ENCODE results near the gene NCK2.
A peak's percentile ranks its signal among the peaks of the same experiment; 100 is the strongest.
"Not testable (repeated sequence)": the region's sequence is repeated elsewhere in the genome, so short reads cannot be mapped to it uniquely, and the experiment has no call there.

NCK2 gene

DNA sequence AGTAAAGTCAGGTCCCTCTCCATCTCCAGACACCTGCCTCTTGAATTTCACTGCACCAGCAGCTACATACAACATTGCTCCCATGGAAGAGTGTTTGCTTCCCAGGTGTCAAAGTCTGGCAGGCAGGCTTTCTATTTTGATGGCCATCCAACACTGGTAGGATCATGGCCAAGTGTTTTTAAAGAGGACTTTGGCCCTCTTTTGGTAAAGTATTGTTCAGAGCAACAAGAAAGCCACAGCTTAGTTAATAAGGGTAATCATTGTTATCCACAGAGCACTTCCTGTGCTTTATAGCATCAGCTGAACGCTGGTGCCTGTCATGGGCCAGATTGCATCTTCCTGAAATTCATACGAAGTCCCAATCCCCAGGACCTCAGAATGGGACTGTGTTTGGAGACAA, 133.2 kb downstream of the NCK2 start:
- no peak for DNase-seq

DNA sequence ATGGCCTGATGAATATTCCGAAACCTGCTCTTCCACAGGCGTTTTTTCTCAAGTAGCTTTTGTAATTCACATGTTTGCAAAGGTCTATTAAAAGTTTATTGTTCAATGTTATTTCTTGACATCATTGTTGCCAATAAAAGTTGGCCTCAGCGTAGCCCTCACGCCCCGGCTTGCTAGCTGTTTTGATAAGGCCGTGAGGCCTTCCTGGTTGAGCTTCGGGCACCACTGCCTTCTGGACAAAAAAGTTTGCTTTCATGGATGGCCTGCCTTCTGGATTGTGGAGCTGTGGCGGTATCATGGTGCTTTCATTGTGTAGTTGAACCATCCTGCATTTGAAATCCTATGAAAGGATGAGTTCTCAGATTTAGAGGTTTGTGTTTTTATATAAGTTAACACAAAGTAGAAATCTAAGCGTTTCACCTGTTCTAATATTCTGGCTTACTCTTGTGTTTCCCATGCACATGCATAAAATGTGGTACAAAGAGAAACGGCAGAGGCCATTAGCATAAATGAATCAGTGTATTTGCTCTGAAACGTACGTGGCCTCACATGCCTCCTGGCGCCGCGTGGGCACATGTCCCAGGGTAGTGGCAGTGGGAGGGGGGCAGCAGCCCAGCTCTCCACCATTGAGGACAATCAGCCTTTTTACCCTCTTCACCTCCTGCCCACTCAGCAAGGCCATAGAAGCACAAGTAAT, 134.5 kb downstream of the NCK2 start:
- DNase-seq, result no peak

DNA sequence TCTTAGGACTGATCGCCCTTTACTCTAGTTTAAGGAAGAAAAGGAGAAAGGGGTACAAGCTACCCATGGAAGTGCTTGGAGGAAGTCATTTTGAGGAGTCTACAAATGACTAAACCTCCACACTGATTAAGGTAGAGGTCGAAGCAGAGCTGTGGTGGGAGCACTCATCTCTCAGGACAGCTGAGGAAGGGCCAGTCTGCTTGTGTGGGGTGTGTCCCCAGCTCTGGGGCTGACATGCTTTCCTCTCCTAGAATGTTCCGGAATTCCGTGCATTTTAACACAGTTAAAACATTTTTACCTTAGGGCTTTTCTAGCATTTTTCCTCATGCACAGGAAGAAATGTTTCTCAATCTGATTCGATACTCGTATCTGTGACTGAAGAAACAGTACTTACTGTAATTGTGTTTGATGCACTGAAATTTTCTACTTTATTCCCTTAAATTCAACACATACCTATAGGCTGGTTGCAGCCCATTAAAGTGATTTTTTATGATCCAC, 135.1 kb downstream of the NCK2 start:
- DNase-seq, result no peak

DNA sequence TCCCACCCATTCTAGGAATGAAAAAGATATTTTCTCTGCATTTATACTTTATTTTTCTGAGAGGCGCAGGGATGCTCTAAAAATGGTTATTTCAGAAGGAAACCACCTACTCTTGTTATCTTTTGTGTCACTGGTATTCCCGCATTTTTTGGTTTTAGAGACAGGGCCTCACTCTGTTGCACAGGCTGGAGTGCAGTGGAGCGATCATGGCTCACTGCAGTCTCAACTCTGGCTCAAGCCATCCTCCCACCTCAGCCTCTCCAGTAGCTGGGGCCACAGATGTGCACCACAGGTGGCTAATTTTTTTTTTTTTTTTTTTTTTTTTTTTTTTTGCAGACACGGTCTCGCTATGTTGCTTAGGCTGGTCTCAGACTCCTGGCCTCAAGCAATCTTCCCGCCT, 135.9 kb downstream of the NCK2 start:
- no peak for DNase-seq

DNA sequence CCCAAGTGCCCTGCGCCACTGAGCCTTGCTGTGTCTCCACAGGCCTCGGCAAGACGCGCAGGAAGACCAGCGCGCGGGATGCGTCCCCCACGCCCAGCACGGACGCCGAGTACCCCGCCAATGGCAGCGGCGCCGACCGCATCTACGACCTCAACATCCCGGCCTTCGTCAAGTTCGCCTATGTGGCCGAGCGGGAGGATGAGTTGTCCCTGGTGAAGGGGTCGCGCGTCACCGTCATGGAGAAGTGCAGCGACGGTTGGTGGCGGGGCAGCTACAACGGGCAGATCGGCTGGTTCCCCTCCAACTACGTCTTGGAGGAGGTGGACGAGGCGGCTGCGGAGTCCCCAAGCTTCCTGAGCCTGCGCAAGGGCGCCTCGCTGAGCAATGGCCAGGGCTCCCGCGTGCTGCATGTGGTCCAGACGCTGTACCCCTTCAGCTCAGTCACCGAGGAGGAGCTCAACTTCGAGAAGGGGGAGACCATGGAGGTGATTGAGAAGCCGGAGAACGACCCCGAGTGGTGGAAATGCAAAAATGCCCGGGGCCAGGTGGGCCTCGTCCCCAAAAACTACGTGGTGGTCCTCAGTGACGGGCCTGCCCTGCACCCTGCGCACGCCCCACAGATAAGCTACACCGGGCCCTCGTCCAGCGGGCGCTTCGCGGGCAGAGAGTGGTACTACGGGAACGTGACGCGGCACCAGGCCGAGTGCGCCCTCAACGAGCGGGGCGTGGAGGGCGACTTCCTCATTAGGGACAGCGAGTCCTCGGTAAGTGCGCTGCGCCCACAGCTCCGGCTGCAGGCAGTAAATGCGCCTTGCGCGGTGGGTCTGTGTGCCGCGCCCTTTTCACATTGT, 136.8 kb downstream of the NCK2 start:
- DNase-seq, result no peak

DNA sequence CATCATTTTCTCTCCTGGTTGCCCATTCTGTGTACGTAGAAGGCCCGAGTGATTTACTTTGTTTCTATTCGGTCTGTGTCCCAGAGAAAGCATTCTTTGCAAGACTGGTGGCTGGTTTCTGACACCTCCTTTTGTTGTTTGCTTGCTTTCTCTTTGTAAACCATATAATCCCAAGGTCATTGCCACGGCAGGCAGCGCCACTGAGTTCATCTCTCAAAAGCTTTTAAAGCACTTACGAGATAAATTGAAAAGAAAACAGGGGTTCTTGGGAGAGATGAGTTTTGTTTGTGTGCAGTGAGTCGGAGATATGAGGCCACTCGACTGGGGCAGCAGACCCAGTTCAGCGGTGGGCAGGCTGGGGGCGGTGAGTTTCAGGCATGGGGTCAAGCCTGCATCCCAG, 137.6 kb downstream of the NCK2 start:
- no peak for DNase-seq

DNA sequence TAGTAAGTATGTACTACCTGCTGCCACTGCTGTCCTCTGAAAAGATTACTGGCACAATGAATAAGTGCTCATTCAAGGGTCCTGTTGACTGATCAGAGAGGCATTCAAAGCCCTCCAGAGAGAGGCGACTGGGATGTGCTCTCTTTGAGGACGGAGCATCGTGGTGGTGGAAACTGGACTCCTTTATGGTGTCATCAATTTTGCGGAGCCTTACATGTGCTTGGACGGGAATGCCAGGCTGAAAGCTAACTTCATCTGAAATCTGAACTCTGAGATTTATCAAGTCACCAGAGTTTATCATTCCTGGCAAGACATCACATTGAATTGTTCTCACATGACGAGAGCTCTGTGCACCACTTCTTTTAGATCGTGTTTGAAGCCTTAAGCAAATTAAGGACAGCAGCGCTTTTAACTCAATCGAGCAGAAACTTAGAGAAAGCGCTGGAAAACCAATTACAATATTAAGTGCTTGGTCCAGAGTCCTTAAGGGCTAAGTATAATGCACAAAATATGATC, 138.3 kb downstream of the NCK2 start:
- no peak for DNase-seq

DNA sequence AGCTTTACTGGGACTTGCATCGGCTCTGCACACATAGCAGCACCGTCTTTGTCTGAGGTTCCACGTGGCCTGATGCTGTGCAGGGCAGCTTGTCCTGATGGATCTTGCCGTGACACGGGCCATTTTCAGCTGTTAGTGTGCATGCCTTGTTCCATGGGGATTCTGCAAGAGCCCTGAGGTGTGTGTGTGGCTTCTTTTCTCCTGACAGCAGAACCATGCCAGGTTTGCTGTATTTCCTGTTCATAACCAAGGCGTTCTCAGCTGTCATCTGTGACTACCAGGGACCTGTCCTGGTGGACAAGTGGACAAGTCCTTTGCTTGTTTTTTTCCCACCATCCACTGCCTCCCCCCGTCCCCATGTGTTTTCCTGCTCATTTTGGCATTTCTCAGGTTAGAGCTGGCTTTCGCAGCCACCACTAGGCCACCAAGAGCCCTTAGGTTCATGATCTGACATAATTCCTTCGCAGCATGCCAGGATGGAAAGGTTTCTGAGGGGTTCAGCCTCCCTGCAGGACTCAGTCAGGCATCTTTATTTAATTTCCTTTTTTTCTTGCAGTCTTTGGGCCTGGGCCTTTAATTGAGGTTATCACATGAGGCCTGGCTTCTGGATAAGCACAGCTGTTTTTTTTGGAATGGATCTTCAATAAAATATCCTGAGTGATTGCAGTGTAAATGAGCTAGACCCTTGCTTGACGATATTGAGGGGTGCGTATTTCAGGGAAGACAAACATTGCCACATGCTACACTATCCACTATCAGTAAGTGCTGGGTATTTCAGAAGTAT, 139.4 kb downstream of the NCK2 start:
- DNase-seq, result no peak

DNA sequence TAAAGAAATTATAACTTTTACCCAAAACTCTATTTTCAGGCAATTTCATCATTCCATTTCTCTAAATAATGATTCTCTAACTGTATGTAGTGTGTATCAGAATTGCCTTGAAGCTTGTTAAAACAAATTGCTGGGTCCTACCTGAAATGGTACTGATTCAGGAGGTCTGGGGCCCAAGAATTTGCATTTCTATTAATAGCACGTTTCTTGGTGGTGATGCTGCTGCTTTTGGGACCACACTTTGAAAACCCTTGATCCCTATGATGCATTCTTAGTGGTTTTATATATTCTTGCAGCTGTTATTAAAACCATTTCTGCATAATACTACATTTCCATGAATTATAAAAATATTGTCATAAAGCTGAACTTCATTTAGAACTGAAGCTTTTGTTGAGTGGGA, 140.7 kb downstream of the NCK2 start:
- DNase-seq, result no peak

DNA sequence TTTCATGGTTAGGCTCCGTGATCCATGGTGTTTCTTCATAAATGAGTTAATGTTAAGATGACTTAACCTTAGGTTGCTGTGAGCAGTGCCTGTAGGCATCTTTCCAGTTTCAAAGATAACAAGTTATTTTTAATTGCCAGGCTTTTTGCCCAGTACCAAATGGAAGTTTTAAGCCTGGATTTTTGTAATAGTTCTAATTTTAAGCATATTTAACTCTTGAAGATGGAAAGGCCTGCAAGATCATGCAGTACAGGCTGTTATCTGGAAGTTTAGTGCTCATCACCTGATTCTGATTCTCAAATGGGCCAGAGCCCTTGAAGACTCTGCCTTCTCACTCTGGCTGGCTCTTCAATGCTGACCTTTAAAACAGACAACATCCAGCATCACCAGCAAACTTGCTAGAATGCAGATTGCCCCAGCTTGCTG, 141.3 kb downstream of the NCK2 start:
- DNase-seq, result no peak

DNA sequence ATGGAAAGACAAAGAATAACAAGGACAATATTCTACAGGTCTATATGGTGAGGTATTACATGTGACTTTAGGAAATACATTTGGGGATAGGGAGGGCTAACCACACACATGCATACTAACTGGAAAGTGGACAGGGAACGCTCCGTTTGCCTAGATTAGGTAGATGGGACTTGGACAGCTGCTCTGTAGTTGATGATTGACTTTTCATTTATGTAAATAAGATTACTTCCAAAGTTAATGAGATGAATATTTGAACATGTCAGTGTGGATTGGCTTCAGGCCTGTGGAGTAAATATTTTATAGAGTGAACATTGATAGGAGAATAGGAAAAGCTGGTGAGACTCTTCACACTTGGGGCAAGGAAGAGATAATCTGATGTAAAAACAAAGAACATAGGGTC, 142.0 kb downstream of the NCK2 start:
- no peak for DNase-seq

DNA sequence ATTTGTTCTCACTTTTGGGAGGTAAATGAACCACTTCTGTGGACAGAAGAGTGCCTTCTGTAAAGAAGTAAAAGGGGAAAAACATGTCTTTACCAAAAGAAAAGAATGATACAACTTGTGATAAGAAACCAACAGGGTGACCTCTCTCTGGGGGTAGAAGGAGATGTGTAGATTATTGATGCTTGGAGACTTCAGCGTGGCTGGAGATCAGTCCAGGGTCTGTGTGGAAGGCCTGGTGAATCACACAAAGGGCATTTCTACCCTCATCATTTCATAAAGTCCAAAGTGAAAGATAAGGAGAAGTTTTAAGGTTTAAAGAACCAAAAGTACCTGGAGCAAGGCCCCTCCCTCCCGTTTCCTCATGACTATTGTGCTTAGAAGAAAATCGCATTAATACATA, 142.5 kb downstream of the NCK2 start:
- no peak for DNase-seq

DNA sequence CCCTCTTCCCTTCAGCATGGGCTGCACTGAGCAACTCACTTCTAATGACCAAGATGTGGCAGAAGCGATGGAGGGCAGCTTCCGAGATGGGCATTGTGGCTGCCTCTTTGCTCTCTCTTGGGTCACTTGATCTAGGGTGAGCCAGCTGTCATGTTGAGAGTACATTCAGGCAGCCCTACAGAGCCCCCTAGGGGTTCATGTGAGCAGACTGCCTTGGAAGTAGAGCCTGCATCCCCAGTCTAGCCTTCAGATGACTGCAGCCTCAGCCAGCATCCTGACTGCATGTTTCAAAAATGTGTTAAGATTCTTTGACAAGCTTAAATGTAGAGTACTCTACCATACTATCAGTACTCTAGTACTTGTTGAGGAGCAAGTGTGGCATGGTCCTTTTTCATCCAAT, 143.9 kb downstream of the NCK2 start:
- DNase-seq, result peak; percentile 40 to 45

DNA sequence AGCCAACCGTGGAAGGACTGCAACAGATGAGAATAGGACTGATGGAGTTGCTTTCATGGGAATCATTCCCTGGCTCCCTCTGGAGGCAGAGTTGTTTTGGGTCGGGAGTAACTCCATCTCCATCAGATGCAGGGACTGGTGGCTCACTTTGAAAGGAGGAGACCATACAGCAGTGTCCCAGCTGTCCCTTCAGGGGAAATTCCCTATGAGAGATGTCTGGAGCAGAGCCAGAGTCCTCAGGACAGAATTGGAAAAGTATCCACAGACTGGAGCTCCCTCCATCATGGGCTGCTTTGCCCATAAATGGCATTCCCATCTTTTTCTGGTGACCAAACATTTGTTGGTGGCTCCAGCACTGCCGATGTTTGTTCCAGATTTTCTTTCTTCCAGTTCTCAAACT, 144.3 kb downstream of the NCK2 start:
- DNase-seq, result no peak

DNA sequence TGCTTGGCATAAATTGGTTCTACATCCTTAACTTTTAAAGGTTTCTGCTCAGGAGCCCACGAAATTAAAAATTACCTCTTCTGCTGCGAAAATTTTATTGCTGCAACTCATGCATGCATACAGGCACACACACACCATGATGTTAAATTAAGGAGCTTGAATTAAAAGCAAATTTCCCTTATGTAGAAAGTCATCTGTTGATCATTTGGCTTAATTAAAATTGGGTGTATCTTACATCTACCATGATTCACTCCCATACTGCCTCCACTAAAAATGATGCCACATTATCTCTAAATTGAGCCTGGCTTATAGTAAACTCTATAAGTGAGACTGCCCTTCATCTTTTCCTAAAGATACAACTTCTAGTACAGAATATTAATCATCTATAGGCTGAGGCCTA, 145.4 kb downstream of the NCK2 start:
- DNase-seq, result no peak

DNA sequence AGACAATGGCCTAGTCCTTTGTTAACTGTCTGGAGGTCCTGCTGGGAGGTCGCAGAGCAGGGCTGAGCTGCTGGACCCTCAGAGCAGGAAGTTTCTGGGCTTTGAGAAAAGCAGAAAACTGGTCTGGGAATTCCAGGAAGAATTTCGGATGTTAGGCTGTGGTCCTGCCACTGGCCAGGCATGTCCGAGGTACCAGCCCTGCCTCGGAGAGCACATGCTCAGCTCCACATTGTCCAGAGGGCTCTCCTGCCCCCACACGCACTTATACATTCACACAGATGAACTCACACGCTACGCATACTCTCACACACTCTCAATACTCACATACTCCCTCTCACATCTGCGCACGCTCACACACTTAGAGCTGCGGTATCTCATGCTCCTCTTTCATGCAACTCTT, 146.1 kb downstream of the NCK2 start:
- DNase-seq, result no peak

DNA sequence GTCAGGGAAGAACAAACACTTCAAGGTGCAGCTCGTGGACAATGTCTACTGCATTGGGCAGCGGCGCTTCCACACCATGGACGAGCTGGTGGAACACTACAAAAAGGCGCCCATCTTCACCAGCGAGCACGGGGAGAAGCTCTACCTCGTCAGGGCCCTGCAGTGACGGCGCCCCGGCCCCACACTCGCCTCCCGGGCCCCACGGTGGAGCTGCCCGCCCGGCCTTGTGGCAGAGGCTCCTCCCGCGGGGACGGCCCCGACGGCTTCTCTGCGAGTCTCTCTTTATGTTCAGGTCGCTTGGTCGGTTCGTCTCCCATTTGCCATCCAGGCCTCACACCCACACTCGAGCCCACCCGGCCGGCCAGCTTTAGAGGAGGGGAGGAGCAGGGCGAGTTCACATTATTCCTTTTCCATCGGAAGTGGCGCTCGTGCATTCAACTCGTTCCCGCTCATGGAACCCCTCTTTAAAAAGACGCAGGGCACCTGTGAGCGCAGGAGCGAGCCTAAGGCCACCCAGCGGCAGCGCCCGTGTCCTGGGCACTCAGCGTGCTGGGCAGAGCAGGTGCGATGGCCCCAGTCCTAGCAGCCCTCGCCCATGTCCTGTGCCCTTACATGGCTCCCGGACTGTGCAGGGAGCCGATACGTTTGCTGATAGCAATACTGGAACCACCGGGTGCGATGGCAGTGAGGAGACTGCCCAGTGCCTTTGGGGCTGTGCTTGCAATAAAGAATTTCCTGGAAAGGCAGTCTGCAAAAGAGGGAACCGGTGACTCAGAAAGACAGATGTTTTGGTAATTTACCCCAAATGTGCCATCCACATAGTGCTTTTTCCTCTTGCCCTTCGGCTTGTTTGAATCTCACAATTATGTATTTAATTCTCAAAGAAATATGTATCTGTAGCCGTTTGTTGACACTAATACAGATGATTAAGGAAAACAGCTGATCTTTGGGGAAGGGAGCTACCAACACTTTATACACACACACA, 148.6 kb downstream of the NCK2 start:
- DNase-seq, result no peak

DNA sequence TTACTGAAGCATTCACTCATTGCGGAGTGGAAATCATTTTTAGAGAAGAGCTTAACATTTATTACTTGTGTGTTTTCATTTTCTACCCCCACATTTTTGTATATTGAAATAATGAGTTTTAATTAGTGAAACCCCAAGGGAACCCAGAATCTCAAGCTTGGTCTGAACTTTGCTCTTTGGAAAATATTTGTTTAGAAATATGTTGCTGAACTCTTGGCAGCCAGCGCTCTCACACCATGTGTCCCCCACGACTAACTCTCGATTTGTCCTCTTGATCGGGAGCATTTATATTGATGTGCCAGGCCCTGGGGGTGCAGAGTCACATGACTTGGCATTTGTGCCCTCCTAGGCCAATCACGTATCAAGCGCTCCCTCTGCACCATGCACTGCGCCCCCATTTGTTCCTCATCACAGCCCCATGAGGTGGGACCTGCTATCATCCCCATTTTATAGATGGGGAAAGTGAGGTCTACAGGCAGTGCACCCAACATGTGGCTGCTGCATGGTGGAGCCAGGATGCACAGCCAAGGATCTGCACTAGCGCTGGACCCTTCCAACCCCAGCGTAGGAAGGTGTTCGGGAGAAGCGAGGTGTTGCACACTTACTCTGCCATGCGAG, 149.7 kb downstream of the NCK2 start:
- no peak for DNase-seq

DNA sequence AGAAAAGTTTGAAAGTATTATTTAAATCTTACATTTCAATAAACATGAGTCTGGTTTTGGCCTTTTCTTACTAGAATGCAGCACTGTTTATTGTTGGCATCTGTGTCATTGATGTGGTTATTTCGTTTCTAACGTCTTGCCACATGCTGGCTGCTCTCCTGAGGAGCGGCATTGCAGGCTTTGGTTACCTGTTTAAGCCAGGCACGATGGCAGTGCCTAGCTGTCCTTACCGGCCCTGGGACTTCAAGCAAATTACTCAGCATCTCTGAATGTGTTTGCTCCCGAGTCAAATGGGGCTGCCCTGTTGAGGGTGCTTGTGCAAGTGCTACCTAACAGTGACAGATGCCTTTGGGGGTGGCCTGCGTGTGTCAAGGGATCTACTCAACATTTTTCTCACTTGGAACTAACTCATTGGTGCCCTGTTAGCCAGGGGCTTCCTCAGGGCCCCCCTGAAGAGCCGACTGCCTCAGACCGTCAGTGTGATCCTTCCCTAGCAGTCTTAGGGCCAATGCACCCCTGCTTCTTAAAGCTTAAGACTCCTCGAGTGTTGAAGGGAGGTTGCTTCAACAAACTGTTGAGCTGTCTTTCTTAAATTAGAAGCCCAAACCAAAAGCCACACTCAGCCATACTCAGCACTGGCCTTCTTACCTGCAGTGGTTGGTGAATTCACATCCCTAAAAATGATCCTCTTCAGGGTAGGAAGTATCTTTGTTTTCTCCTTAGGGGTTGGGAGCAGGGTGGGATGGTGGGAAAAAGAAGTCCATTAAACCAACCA, 151.5 kb downstream of the NCK2 start:
- DNase-seq, result no peak

DNA sequence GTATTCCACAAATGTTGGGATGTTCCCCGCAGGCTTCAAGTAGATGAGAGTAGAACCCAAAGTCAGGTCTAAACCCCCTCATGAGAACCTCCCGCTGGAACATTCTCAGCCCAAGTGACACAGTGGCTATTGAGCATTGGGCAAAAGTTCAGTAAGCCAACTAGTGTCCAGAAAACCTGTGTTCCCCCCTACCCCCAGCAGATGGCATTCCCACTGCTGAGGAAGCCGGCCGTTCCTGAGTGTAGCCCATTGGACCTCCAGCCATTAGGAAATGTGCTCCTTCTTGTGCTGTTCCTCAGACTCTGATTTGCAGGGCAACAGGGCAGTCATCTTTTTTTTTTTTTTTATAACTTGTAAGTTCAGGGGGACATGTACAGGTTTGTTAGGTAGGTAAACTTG, 152.1 kb downstream of the NCK2 start:
- no peak for DNase-seq

DNA sequence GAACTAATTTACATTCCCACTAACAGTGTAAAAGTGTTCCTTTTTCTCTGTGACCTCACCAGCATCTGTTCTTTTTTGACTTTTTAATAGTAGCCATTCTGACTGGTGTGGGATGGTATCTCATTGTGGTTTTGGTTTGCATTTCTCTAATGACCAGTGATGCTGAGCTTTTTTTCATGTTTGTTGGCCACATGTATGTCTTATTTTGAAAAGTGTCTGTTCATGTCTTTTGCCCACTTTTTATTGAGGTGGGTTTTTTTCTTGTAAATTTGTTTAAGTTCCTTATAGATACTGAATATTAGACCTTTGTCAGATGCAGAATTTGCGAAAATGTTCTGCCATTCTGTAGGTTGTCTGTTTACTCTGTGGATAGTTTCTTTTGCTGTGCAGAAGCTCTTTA, 153.0 kb downstream of the NCK2 start:
- DNase-seq, result not testable (repeated sequence)

Measured in AML-193 (cell line).